ENCODE measurements around the gene CNTNAP2.

DNA sequence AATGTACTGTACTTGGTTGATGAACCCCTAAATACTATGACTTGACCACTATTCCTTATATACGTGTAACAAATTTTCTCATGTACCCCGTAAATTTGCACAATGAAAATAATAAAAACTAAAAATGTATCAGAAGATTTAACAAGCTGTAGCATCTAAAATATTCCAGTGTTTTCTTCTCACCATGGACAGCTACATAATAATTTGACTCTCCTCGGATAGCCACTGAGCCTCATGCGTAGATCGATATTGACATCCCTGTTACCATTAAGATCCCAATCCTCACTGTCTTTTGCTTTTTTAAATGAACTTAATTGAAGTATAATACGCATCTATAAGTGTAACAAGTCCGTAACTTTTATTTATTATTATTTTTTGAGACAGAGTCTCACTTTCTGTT, 2294.3 kb downstream of the CNTNAP2 start:
- TF ChIP-seq, protein P1, sequence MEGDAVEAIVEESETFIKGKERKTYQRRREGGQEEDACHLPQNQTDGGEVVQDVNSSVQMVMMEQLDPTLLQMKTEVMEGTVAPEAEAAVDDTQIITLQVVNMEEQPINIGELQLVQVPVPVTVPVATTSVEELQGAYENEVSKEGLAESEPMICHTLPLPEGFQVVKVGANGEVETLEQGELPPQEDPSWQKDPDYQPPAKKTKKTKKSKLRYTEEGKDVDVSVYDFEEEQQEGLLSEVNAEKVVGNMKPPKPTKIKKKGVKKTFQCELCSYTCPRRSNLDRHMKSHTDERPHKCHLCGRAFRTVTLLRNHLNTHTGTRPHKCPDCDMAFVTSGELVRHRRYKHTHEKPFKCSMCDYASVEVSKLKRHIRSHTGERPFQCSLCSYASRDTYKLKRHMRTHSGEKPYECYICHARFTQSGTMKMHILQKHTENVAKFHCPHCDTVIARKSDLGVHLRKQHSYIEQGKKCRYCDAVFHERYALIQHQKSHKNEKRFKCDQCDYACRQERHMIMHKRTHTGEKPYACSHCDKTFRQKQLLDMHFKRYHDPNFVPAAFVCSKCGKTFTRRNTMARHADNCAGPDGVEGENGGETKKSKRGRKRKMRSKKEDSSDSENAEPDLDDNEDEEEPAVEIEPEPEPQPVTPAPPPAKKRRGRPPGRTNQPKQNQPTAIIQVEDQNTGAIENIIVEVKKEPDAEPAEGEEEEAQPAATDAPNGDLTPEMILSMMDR (conservative IDR thresholded peaks at IDR 0.05; ENCODE audit: low read depth, low read length), result no peak
- TF ChIP-seq EZH2 (IDR thresholded peaks at IDR 0.05; ENCODE audit: borderline replicate concordance, low read depth, low read length, poor library complexity, severe bottlenecking), result no peak
